ENCODE results near the gene NFXL1.
"Not testable (repeated sequence)": the region's sequence is repeated elsewhere in the genome, so short reads cannot be mapped to it uniquely, and the experiment has no call there.

The NFXL1 gene

GRCh38 chr4:47914220-47914925 lies at the start of gene NFXL1:
Gene NFXL1, minus strand, starts transcription at chr4:47914583. Its CDS starts 380 bp downstream, at chr4:47914203.
- DNase-seq = peak; percentile 99

GRCh38 chr4:47954677-47955076 lies 40.3 kb upstream of the NFXL1 start:
- no peak for DNase-seq

GRCh38 chr4:47954245-47954644 lies 39.9 kb upstream of the NFXL1 start:
- no peak for DNase-seq

GRCh38 chr4:47945930-47946726 lies 31.7 kb upstream of the NFXL1 start:
- no peak for DNase-seq

GRCh38 chr4:47942081-47942819 lies 27.9 kb upstream of the NFXL1 start:
- peak; percentile 77 for DNase-seq

DNA sequence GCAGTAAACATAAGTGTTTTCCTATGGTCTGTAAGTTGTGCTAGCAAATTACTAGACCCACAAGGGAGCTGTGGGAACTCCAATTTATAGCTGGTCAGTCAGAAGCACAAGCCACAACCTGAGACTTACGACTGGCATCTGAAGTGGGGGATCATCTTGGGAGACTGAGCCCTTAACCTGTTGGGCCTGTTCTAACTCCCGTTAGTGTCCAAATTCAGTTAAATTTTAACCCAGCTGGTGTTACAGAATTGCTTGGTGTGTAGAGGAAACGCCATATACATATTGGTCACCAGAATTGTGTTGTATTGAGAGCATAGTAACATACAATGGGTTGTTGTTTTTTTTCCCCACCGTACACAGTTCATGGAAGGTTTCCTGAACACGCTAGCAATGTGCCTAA lies 25.1 kb upstream of the NFXL1 start:
- no peak for DNase-seq

DNA sequence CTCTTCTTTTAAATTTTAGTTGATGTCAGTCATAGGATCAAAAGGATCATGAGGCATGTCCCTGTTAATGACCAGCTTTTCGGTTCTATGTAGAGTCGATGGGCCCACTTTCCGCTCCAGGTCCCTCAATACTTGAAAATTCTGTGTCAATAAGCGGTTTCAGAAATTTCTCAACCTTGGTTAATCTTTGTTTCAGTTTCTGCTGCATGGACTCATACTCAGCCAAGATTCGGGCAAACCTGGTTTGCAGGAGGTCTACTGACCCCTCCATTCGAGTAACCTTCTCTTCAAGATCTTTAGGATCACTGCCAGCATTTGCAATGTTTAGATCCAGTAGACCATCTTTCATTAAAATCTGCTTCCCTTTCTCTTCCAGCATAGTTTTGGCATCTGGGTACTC lies 22.0 kb upstream of the NFXL1 start:
- no peak for DNase-seq

GRCh38 chr4:47933840-47934239 lies 19.5 kb upstream of the NFXL1 start:
- DNase-seq = peak; percentile 79

DNA sequence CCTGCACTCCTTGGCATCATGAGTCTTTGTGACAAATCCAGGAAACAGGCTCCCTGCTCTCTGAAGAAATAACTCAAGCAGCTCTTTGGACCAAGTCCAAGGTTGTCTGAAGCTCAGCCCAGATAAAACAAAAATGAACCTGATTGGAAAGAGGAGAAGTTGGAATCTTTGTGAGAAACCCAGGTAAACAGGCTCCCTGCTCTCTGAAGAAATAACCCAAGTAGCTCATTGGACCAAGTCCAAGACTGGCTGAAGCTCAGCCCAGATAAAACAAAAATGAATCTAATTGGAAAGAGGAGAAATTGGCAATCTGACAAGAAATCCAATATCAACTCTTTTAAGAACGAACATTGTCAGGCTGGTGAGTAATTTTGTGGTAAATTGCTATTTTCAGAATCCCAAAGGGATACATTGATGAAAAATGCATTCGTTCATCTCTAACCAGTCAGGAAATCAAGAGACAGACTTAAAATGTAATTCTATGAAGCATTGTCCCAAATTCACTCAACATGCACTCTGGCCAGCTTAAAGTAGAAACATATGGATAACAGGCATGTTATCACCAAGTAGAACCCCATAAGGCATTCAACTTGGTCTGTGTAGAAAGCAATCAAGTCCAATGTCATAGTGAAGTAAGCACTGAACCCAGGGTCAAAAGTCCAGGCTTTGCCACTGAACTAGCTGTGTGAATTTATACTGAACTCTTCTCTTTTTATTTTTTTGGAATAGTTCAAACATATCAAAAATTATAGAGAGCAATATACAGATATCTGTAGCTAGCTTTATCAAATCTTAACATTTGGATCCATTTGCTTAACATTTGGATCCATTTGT lies 16.8 kb upstream of the NFXL1 start:
- DNase-seq = peak; percentile 20

GRCh38 chr4:47929682-47930201 lies 15.4 kb upstream of the NFXL1 start:
- DNase-seq = no peak

DNA sequence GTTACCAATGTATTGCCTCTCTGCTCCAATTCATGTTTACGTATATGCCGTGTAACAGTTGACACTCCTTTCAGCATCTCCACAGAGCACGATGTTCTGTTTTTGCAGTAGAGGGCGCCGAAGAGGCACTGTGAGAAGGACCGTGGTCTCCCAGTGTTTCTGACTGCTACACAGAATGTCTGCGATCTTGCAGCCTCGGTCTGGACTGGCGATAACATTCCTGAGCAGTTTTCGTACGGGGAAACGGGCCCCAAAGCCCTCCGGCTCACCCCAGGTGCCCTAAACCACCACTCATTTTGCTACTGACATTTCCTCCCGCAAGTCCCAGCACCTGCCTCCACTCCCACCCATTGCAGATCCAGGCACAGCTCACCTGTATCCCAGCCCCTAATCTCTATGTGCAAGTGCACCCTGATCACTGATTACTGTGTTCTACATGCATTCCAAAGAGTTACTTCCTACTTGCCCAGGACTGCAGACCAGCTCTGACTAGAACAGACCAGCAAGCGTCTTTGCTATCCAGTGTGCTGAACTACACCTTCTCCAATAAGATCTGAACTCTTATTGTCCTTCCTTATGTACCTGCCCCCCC lies 12.4 kb upstream of the NFXL1 start:
- peak; percentile 86 for DNase-seq

- DNase-seq = not testable (repeated sequence)
Observed at GRCh38 chr4:47923261-47923608, 8.9 kb upstream of the NFXL1 start.

- DNase-seq = peak; percentile 36
Observed at GRCh38 chr4:47922436-47923260, 8.3 kb upstream of the NFXL1 start.

GRCh38 chr4:47917163-47917562 lies 2.8 kb upstream of the NFXL1 start:
- not testable (repeated sequence) for DNase-seq

DNA sequence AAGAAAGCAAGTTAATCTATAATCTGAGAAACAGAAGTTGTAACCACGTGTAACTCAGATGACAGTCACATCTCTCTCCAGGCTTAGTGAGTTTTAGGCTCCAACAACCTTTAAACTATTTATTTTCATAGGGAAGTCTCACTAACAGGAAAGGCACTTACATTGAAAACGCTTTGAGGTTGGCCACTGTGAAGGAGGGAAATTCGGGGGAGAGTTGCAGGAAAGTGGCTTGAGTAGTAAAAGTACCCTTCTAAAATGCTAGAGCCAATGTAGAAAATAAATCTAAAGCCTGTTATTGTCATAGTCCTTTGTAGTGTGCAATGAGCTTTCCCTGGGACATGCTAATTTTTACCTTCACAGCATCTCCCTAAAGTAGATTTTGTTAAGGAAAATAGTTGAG lies 995 bp upstream of the NFXL1 start:
- no peak for DNase-seq

DNA sequence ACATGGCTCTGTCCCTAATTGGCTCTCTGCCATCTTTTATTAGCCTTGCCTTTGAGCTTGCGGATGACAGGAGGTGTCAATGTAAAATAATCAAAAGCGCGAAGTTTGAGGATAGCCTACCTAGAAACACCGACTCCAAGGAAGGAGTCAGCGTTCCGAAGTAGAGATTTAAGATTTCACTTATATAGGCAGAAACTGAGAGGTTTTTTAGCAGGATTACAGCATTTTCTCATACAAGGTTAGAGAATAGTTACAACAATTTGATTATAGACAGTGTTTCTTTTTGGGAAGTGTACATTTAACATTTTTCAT lies 499 bp upstream of the NFXL1 start:
- no peak for DNase-seq

DNA sequence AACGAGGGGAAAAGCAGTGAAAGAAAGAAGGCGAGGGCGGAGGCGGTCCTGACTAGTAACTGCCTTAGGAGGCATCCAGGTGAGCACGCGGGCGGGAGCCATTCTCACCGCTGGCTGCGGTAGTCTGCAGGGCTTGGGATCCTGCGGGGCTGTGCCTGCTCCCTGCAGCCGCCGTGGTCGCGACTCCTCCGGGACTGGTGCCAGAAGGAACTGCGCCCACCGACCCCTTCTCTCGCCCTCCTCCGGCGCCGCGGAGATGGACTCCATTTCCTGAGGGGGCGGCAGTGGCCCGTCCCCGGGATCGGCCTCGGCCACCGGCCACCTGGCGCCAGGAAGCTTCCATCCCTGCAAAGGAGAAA lies 543 bp downstream of the NFXL1 start:
- DNase-seq = peak; percentile 42

DNA sequence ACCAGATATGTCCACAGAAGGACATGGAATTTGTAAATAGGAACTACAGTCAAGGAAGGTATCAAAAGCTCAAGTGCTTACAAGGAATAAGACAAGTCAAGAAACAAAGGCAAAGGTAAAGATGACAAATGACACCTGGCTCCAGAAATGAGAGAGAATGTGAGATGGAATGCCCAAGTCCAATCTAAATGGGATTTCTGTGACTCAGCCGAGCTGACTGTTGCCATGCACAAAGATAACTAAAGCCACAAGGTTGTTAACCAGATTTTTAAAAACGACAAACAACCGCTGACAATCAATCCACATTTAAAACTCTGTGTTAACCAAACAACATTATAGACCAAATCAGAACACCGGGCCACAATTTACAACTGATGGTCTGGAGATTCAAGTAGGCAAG lies 1.1 kb downstream of the NFXL1 start:
- DNase-seq = peak; percentile 35

- no peak for DNase-seq
Observed at GRCh38 chr4:47907089-47907646, 7.2 kb downstream of the NFXL1 start.

- DNase-seq = no peak
Observed at GRCh38 chr4:47899639-47900038, 14.7 kb downstream of the NFXL1 start.

DNA sequence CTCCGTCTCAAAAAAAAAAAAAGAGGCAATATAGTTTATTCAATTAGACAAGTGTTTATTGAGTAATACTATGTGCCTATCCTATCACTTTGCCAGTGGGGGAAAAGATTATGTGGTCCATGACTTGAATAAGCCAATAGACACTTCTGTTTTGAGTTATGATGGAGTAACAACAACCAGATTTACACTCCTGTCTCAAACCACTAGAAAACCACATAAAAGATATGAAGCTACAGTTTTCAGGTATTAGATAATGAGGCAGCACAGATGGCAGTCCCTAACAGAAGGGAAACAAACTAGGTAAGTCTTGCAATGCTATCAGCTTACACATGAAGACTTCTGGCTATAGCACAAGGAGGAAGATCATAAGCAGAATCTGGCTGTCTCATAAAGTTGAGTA lies 22.5 kb downstream of the NFXL1 start:
- DNase-seq = no peak

Data from hematopoietic multipotent progenitor cell treated with erythropoietin and hydrocortisone succinate and interleukin-3 and kit ligand, for 4 days (in vitro differentiated cells).